Naive thymus-derived CD8-positive, alpha-beta T cell (primary cell): ENCODE results near the gene FBXO9. TPM values are rescaled to one million over a fixed set of nuclear protein-coding genes. Genes with fewer than 3 reads are reported as not detected.
A peak's percentile ranks its signal among the peaks of the same experiment; 100 is the strongest.

Experiments
- ATAC-seq, 2 donors: fragments of 150-1000 bp; cut with Tn5 transposase in 1 of 2; sonication (Bioruptor Pico), chemical (Tn5 transposase) in 1 of 2; 1 replicate in 1 of 2; 2 replicates in 1 of 2; pipeline ENCODE4 v1.10.0; 2021; ENCODE audit warnings: mild to moderate bottlenecking in 2 of 2, moderate library complexity in 2 of 2
- POLR2A ChIA-PET: fragments of 350-600 bp; sonication (Branson Sonifier 250); formaldehyde crosslinking; loops from one replicate; lab custom pipeline; 2021; ENCODE audit warnings: antibody characterized with exemption; lab: Charles Lee
- DNase-seq, 10 donors: peaks; one replicate each; pipeline versions ENCODE4 v3.0.0 to v3.0.0-alpha.2; 2020 to 2022
- H3K27ac Mint-ChIP-seq, 10 donors: one replicate each; pipeline ENCODE4 v1.8.0; 2020 to 2022; ENCODE audit warnings: mild to moderate bottlenecking in 10 of 10, mixed read lengths in 10 of 10, moderate library complexity in 4 of 10, inconsistent platforms in 1 of 10
- H3K27me3 Mint-ChIP-seq, 5 donors: one replicate each; pipeline ENCODE4 v1.8.0; 2021 to 2022; ENCODE audit warnings: mixed read lengths in 5 of 5
- H3K36me3 Mint-ChIP-seq, 3 donors: one replicate each; pipeline ENCODE4 v1.8.0; 2020 to 2022; ENCODE audit warnings: mixed read lengths in 3 of 3, mild to moderate bottlenecking in 2 of 3, inconsistent platforms in 1 of 3
- H3K4me1 Mint-ChIP-seq, 4 donors: one replicate each; pipeline ENCODE4 v1.8.0; 2021 to 2022; ENCODE audit warnings: mixed read lengths in 4 of 4
- H3K4me3 Mint-ChIP-seq, 10 donors: one replicate each; pipeline ENCODE4 v1.8.0; 2020 to 2022; ENCODE audit warnings: mild to moderate bottlenecking in 10 of 10, mixed read lengths in 10 of 10, moderate library complexity in 6 of 10, inconsistent platforms in 1 of 10
- H3K9me3 Mint-ChIP-seq, 9 donors: one replicate each; pipeline ENCODE4 v1.8.0; 2020 to 2022; ENCODE audit warnings: mixed read lengths in 9 of 9, mild to moderate bottlenecking in 3 of 9, inconsistent platforms in 1 of 9, moderate library complexity in 1 of 9
- polyA plus RNA-seq, 3 donors: library from polyadenylated mRNA; unstranded; fragments of 300-500 nt; fragmentation: Illumina TruSeq; gene quantifications; one replicate each; pipeline ENCODE4 v1.2.3, GENCODE V29; 2021
- total RNA-seq, 8 experiments: library from RNA in 2 of 8; stranded (reverse) in 2 of 8; gene quantifications; one replicate each; pipeline ENCODE4 v1.2.3 and lab custom pipeline; 2021 to 2026

Gene FBXO9
- total and polyA plus RNA-seq, 5 experiments from 2014 or later: 46.1 to 137 (median 52.1) TPM

DNA sequence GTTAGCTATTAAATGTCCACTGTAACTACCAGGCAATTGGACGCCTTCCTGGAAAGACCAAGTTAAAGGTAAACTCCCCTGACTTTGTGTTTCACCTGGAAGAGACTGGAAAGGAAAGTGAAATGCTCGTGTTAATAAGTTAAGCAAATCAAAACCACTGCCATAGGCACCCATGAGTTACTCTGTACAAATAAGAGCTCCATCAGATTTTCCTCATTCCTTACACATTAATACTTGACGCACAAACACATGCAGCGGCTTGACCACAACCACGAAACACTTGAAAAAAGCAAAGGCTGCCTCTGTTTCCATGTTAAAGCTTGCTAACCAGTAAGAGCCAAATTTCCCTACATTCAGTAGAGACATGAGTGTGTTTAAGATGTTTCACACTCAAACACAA, 63.6 kb downstream of the FBXO9 start:
- DNase-seq (no peak), ATAC-seq (no peak)
- Mint-ChIP-seq H3K4me1 (no peaks in the 10 kb centered on the region), H3K27me3 (peaks cover 8 to 38% (median 17%) of the 10 kb centered on the region in 5 donors), H3K27ac (no peak overlapping the region), H3K9me3 (no peaks in the 10 kb centered on the region), H3K36me3 (no peaks in the 10 kb centered on the region), H3K4me3 (no peak overlapping the region)
- POLR2A ChIA-PET: interaction anchor here (0.7 kb wide), 1 partner anchor 25 kb away, joined by 3 read pairs; no protein-coding TSS in a partner anchor

GRCh38 chr6:53130569-53131290, 65.5 kb downstream of the FBXO9 start:
- Mint-ChIP-seq H3K27me3 (peaks cover 8 to 38% (median 17%) of the 10 kb centered on the region in 5 donors), H3K36me3 (no peaks in the 10 kb centered on the region), H3K4me1 (peaks cover 0 to 5% (median 0%) of the 10 kb centered on the region in 4 donors), H3K9me3 (no peaks in the 10 kb centered on the region), H3K27ac (no peak overlapping the region), H3K4me3 (no peak overlapping the region)
- POLR2A ChIA-PET: no interaction called here
- DNase-seq: no peak
- ATAC-seq: no peak

GRCh38 chr6:53133961-53134360, 68.8 kb downstream of the FBXO9 start:
- H3K9me3 Mint-ChIP-seq: no peaks in the 10 kb centered on the region
- POLR2A ChIA-PET: no interaction called here
- H3K36me3 Mint-ChIP-seq: no peaks in the 10 kb centered on the region
- peaks cover 4 to 28% (median 17%) of the 10 kb centered on the region in 5 donors for H3K27me3 Mint-ChIP-seq
- no peak overlapping the region for H3K27ac Mint-ChIP-seq
- no peak overlapping the region for H3K4me3 Mint-ChIP-seq
- H3K4me1 Mint-ChIP-seq: peaks cover 0 to 5% (median 0%) of the 10 kb centered on the region in 4 donors
- no peak for ATAC-seq
- no peak for DNase-seq

GRCh38 chr6:53134601-53135235, 69.5 kb downstream of the FBXO9 start:
- no peak overlapping the region for H3K4me3 Mint-ChIP-seq
- peak overlapping the region in 1 of 10 donors; percentile 43 for H3K27ac Mint-ChIP-seq
- POLR2A ChIA-PET: no interaction called here

GRCh38 chr6:53136000-53136609, 70.9 kb downstream of the FBXO9 start:
- H3K27ac Mint-ChIP-seq: no peak overlapping the region
- no peak for DNase-seq

More at GRCh38 chr6:53134601-53135235, 69.5 kb downstream of the FBXO9 start:
- Mint-ChIP-seq H3K9me3 (no peaks in the 10 kb centered on the region), H3K36me3 (no peaks in the 10 kb centered on the region), H3K27me3 (peaks cover 3 to 28% (median 17%) of the 10 kb centered on the region in 5 donors), H3K4me1 (peaks cover 0 to 5% (median 0%) of the 10 kb centered on the region in 4 donors)
- DNase-seq (no peak), ATAC-seq (no peak)

DNA sequence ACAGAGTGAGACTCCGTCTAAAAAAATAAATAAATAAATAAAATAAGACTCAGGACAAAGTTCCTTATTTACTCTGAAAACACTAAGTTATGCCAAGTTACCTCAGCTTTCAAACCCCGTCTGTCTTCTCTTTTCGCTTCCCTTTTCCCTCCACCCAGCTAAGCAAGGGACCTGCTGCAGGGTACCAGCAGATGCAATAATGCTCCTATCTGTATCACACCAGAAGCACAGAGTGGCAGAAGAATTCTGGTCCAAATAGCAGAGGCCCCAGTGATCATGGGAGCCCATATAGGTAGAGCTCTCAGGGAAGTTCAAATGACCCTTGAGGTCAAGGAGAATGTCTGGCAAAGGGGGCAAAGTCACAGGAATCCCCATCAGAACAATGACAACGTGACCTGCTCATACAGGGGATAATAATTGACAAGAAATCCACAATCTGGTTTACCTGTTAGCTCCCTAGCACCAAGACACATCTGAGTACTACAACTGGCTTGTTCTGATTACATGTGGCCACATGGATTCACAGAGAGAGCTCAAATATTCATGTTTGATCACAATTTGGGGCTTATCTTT, 74.7 kb downstream of the FBXO9 start:
- Mint-ChIP-seq H3K27ac (peak overlapping the region in 1 of 10 donors; percentile 50), H3K4me3 (no peak overlapping the region), H3K4me1 (peaks cover 0 to under 1% (median 0%) of the 10 kb centered on the region in 4 donors), H3K9me3 (no peaks in the 10 kb centered on the region), H3K36me3 (peaks cover 0 to 1% (median 0%) of the 10 kb centered on the region in 3 donors), H3K27me3 (peaks cover 0 to 18% (median 7%) of the 10 kb centered on the region in 5 donors)
- ATAC-seq: no peak
- DNase-seq: no peak
- POLR2A ChIA-PET: no interaction called here

More at GRCh38 chr6:53136000-53136609, 70.9 kb downstream of the FBXO9 start:
- POLR2A ChIA-PET: no interaction called here
- Mint-ChIP-seq H3K36me3 (no peaks in the 10 kb centered on the region), H3K4me1 (peaks cover 0 to 5% (median 0%) of the 10 kb centered on the region in 4 donors), H3K4me3 (no peak overlapping the region), H3K9me3 (no peaks in the 10 kb centered on the region), H3K27me3 (peaks cover 4 to 30% (median 11%) of the 10 kb centered on the region in 5 donors)
- ATAC-seq: no peak

- no peaks in the 10 kb centered on the region for H3K9me3 Mint-ChIP-seq
- POLR2A ChIA-PET: no interaction called here
- DNase-seq (no peak), ATAC-seq (no peak)
- H3K36me3 Mint-ChIP-seq: peaks cover 0 to 1% (median 0%) of the 10 kb centered on the region in 3 donors
- no peak overlapping the region for H3K27ac Mint-ChIP-seq
- no peak overlapping the region for H3K4me3 Mint-ChIP-seq
- H3K4me1 Mint-ChIP-seq: no peaks in the 10 kb centered on the region
- H3K27me3 Mint-ChIP-seq: peaks cover 0 to 7% (median 3%) of the 10 kb centered on the region in 5 donors
Measured at GRCh38 chr6:53142810-53143209, 77.6 kb downstream of the FBXO9 start.

DNA sequence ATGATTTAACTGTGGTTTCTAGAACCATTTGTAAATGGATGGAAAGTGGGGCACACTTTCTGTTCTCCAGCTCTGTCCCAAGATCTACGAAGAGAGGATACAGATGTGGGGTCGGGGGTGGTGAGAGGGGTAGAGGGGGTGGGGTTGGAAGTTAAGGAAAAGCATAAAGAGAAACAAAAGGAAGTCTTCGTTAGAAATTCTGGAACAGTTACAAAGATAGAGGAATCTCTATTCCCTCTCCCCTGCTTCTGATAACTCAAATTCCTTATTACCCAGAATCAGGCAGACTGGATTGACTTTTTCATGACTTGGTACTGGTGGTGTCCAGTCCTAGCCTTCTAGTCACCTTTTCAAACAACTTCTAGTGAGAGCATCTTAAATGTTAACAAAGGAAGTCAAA, 78.5 kb downstream of the FBXO9 start:
- Mint-ChIP-seq H3K4me1 (no peaks in the 10 kb centered on the region), H3K27ac (no peak overlapping the region), H3K27me3 (peaks cover 0 to 5% (median 3%) of the 10 kb centered on the region in 5 donors), H3K36me3 (peaks cover 0 to 1% (median 0%) of the 10 kb centered on the region in 3 donors), H3K9me3 (no peaks in the 10 kb centered on the region), H3K4me3 (no peak overlapping the region)
- POLR2A ChIA-PET: interaction anchor here (0.7 kb wide), 1 partner anchor 12 kb away, joined by 5 read pairs; no protein-coding TSS in a partner anchor
- no peak for ATAC-seq
- DNase-seq: no peak

- H3K4me1 Mint-ChIP-seq: no peaks in the 10 kb centered on the region
- H3K27ac Mint-ChIP-seq: no peak overlapping the region
- H3K36me3 Mint-ChIP-seq: peaks cover 0 to 1% (median 0%) of the 10 kb centered on the region in 3 donors
- DNase-seq (no peak), ATAC-seq (no peak)
- POLR2A ChIA-PET: no interaction called here
- peaks cover 0 to under 1% (median 0%) of the 10 kb centered on the region in 9 donors for H3K9me3 Mint-ChIP-seq
- H3K27me3 Mint-ChIP-seq: peaks cover 0 to 9% (median 3%) of the 10 kb centered on the region in 5 donors
- no peak overlapping the region for H3K4me3 Mint-ChIP-seq
Measured at GRCh38 chr6:53144802-53145201, 79.6 kb downstream of the FBXO9 start.

- H3K9me3 Mint-ChIP-seq: peaks cover 0 to 2% (median 0%) of the 10 kb centered on the region in 9 donors
- no peaks in the 10 kb centered on the region for H3K36me3 Mint-ChIP-seq
Measured at GRCh38 chr6:53148684-53149083, 83.5 kb downstream of the FBXO9 start, which contains the start of gene GCM1. GCM1 (minus strand) TSS chr6:53148841; CDS start chr6:53145632, 3,209 bp downstream.

More at GRCh38 chr6:53148684-53149083, 83.5 kb downstream of the FBXO9 start, which contains the start of gene GCM1:
- no peak for ATAC-seq
- POLR2A ChIA-PET: no interaction called here
- no peaks in the 10 kb centered on the region for H3K4me1 Mint-ChIP-seq
- no peak within 1 kb of the TSS for H3K27ac Mint-ChIP-seq
- H3K4me3 Mint-ChIP-seq: no peak within 1 kb of the TSS
- H3K27me3 Mint-ChIP-seq: peaks cover 0 to 11% (median 7%) of the 10 kb centered on the region in 5 donors
- no peak for DNase-seq
